ENCODE results near the gene SEMA3A.
"Not testable (repeated sequence)": the region's sequence is repeated elsewhere in the genome, so short reads cannot be mapped to it uniquely, and the experiment has no call there.

The SEMA3A gene

GRCh38 chr7:84076219-84076618, 118.4 kb downstream of the SEMA3A start:
- DNase-seq (ENCODE audit: insufficient read length, low spot score): no peak
- no peak for FAIRE-seq

DNA sequence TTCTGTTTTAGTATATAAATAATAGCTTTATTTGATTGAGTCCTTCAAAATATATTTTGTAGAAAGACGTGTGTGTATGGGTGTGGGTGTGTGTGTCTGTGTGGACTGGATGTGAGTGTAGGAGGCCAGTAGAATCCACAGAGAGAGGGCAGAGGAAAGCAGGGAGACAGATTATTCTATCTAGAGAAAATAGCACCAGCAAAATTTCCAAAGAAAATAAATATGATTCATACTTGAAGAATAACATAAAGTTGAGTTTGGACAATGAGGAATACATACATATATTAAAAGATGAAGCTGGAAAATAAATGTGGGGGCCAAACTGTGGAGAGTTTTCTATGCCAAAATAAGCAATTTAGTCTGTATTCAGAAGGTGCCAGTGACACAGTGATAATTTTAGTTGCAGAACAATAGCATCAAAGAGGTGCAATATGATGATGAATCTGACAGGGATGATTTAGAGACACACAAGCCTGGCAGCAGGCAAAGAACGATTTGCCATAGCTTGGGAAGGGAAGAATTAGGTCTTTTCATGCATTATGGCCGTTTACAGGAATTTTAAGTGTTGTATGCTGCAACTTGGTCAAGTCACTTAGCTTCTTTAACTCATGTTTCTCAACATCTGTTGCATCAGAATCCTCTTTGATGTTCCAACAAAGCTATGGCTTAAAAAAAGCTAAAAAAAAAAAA, 121.3 kb downstream of the SEMA3A start:
- FAIRE-seq: no peak
- DNase-seq (ENCODE audit: insufficient read length, low spot score): no peak

DNA sequence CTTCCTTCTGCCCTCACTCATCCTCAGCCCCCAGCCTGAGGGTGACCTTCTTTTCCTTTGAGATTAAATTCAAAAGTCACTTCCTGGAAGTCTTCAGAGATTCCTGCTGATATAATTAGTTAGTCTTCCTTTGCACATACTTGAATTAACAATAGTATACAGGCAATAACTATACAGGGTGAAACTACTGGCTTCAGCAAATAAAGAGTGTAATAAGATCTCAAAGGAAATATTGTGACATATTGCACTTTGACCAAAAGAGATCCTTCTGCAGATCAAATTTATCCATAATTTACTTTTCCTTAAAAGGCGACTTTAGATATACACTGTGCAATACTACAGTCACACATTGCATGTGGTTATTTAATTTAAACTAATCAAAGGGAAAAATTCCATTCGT, 123.8 kb downstream of the SEMA3A start:
- DNase-seq (ENCODE audit: insufficient read length, low spot score): no peak
- FAIRE-seq: no peak

DNA sequence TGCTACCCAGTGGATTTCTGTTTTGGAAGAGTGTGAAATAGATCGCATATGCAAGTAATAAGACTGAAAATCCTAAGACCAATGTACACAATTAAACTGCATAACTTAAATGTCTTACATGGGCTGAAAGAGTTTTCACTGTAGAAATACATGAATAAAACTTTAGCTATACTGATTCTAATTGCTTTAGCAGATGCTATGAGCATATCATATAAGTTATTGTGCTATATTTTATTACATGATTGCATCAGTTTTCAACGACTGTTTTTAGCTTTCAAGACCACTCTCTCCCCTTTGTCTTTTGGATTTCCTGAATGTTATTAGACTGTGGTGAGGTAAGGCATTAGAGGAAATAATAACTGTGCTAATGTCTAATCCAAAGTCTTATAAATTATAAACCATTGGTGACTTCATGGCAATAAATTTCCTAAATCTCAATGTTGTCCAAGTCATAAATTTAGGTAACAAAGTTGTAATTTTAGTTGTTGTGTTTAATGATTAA, 124.5 kb downstream of the SEMA3A start:
- FAIRE-seq (no peak), DNase-seq (ENCODE audit: insufficient read length, low spot score) (no peak)

- DNase-seq (ENCODE audit: insufficient read length, low spot score) (no peak), FAIRE-seq (no peak)
Observed at GRCh38 chr7:84069033-84069432, 125.6 kb downstream of the SEMA3A start.

DNA sequence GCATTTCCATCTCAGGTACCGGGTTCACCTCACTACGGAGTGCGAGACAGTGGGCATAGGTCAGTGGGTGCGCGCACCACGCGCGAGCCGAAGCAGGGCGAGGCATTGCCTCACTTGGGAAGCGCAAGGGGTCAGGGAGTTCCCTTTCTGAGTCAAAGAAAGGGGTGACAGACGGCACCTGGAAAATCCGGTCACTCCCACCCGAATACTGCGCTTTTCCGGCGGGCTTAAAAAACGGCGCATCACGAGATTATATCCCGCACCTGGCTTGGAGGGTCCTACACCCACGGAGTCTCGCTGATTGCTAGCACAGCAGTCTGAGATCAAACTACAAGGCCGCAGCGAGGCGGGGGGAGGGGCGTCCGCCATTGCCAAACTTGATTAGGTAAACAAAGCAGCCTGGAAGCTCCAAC, 132.1 kb downstream of the SEMA3A start:
- not testable (repeated sequence) for FAIRE-seq; DNase-seq (ENCODE audit: insufficient read length, low spot score)

DNA sequence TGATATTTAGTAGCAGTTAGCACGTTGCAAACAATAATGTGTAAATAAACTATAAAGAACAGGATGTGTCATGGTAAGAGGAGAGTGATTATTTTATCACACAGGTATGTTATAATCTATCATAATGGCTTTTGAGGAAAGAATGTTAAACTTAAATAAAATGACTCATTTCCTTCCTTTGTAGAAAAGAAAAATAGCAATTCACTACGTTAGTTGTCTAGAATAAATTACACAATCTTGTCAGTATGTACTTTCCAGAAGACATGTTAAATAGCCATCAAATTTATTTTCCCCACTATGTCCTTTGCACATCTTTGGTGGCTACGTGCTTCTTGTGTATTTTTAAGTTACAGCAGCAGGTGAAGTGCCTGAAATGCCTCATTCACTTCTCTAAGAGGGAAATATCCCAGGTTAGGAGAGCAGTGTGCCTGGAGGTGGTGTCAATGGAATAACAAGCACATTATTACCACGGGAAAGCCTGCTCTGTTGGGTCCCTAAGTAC, 133.8 kb downstream of the SEMA3A start:
- no peak for FAIRE-seq
- no peak for DNase-seq (ENCODE audit: insufficient read length, low spot score)

- FAIRE-seq: no peak
- no peak for DNase-seq (ENCODE audit: insufficient read length, low spot score)
Observed at GRCh38 chr7:84060000-84060399, 134.6 kb downstream of the SEMA3A start.

GRCh38 chr7:84058311-84059076, 136.1 kb downstream of the SEMA3A start:
- FAIRE-seq (no peak), DNase-seq (ENCODE audit: insufficient read length, low spot score) (no peak)

GRCh38 chr7:84057576-84057975, 137.0 kb downstream of the SEMA3A start:
- DNase-seq (ENCODE audit: insufficient read length, low spot score): no peak
- no peak for FAIRE-seq

- no peak for FAIRE-seq
- DNase-seq (ENCODE audit: insufficient read length, low spot score): no peak
Observed at GRCh38 chr7:84055904-84056605, 138.5 kb downstream of the SEMA3A start.

- FAIRE-seq; DNase-seq (ENCODE audit: insufficient read length, low spot score): not testable (repeated sequence)
Observed at GRCh38 chr7:84055199-84055598, 139.4 kb downstream of the SEMA3A start.

DNA sequence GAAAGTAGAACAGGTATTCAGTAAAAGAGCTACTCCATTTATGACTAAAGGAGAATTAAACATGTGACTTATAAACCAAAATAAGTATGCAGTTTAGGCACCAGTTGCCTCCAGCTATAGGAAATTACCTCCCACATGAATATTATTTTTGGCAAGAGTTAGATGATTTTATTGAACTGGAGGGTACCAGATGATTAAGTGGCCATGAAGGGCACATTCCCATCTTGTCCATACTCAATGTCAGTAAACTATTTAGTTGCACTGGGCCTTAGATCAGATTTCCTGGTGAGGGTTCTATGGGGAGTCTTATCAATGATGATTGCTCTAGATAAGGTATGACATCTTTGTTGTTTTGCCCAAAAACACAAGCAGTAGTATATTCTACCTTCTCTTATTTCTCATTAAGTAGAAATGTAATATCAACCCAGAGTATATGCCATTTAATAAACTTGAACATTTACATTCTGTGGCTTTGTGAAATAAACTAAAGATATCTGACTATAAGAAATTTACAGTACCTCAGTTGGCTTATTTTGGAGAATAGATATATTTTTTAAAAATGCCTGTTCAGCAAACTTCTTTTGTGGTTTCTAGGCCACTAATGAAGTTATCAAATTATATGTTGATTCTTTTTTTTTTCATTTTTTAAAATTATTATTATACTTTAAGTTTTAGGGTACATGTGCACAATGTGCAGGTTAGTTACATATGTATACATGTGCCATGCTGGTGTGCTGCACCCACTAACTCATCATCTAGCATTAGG, 145.3 kb downstream of the SEMA3A start:
- FAIRE-seq (no peak), DNase-seq (ENCODE audit: insufficient read length, low spot score) (no peak)

DNA sequence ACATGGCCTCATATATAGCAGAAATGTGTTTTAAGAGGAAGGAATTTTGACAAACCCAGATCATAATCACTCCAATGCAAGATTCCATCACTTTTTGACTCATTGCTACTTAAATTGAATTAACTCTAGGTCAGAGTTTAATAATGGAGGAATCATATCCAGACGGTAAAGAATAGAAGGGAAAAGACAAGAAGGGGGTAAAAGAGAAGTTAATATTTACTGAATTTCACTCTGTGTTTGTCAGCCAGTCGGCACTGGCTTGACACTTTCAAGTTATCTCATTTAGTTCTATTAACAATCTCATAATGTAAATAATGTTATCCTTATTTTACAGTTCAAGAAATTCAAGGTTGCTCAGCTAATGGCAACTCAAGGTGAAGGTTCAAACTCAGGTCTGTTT, 147.5 kb downstream of the SEMA3A start:
- DNase-seq (ENCODE audit: insufficient read length, low spot score): no peak
- no peak for FAIRE-seq

DNA sequence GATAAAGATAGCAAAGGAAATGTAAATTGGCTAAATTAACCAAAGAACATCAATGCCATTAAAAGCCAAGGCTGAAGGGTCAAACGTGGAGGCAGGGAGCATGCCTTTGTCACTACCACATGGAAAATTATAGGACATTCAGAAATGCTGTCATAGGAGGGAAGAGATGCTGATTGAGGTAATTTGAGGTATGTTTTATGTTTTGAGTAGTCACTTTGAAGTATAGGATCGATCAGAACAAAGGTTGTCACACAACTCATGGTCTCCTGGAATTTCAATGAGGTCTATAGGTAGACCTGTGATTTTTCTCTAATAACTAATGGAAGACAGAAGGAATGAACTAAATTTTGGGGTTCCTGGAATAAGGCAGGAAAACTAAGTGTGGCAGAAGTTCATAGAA, 149.8 kb downstream of the SEMA3A start:
- FAIRE-seq: no peak
- no peak for DNase-seq (ENCODE audit: insufficient read length, low spot score)

DNA sequence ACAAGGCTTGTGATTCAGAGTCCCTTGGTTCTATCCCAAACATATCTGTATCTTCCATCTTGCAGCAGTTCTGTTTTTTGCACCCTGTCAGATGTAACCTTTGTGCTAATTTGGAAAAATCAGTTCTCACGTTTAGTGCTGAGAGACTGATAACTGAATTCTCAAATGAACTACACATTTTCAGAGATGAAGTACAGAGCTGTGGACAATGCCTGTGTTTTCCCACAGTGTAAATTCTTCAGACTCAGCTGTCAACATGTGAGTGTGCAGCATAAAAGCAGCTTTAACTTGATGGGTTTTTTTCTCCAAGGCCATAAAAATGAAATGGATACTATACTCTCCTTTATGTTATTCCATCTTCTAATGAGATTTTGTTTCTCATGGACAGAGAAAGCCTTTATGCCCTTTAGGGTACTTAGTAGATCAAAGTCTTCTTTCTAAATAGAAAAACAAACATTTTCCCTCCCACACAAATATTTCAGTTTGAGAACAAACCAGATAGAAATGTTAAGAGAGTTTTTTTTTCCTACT, 150.9 kb downstream of the SEMA3A start:
- FAIRE-seq: no peak

DNA sequence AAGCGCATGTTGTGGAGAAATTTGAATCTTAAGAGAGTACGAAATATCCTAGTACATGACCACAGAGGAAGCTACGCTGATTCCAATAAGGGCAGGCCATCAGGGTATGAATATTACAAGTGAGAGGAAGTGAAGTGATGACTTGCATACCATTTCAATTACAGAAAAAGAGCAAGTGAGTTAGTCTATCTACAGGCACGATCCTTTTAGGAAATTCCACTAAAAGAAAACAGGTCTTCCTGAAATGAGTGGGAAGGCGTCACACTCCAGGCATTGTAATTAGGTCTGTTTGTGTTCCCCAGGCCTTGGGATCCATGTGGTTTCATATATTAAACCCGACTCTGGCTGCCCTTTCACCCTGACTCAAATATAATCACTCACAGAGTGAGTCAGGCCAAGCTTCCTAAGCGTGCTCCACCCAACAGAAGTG, 152.5 kb downstream of the SEMA3A start:
- no peak for DNase-seq (ENCODE audit: insufficient read length, low spot score)
- no peak for FAIRE-seq

More for the DNA sequence above, 150.9 kb downstream of the SEMA3A start:
- DNase-seq (ENCODE audit: insufficient read length, low spot score): no peak

GRCh38 chr7:84041649-84042048, 152.9 kb downstream of the SEMA3A start:
- FAIRE-seq: no peak

GRCh38 chr7:84040355-84040754, 154.2 kb downstream of the SEMA3A start:
- FAIRE-seq: no peak
- DNase-seq (ENCODE audit: insufficient read length, low spot score): no peak

More at GRCh38 chr7:84041649-84042048, 152.9 kb downstream of the SEMA3A start:
- DNase-seq (ENCODE audit: insufficient read length, low spot score): no peak

DNA sequence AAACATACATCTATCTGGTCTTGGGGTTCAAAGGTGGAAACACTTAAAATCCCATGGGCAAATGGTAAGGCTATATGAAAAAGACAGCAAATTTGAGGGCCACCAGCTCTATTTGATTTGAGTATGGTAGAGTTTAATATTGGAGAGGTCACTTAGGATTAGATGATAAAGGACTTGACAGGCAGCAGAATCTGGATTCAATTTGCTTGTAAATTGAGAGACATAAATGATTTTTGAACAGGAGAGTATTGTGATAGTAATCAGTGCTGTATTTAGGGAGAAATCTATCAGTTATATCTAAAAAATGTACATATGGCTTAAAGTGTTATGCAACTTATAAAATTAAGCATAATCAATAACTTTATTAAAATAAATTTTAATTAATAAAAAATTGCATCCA, 155.2 kb downstream of the SEMA3A start:
- no peak for DNase-seq (ENCODE audit: insufficient read length, low spot score)
- no peak for FAIRE-seq

Measured in GM19239 (cell line).